Stimulated activated CD8-positive, alpha-beta memory T cell treated with anti-CD3 and anti-CD28 coated beads, Interleukin-15, amount 100 ng/mL, for 24 hours (primary cell): ENCODE measurements around the gene NKX2-1.
"Not testable (repeated sequence)": the region's sequence is repeated elsewhere in the genome, so short reads cannot be mapped to it uniquely, and the experiment has no call there.

Experiments
- DNase-seq: peaks from one replicate; pipeline ENCODE4 v3.0.0-alpha.2; 2020; ENCODE audit warnings: low read depth

The NKX2-1 gene

DNA sequence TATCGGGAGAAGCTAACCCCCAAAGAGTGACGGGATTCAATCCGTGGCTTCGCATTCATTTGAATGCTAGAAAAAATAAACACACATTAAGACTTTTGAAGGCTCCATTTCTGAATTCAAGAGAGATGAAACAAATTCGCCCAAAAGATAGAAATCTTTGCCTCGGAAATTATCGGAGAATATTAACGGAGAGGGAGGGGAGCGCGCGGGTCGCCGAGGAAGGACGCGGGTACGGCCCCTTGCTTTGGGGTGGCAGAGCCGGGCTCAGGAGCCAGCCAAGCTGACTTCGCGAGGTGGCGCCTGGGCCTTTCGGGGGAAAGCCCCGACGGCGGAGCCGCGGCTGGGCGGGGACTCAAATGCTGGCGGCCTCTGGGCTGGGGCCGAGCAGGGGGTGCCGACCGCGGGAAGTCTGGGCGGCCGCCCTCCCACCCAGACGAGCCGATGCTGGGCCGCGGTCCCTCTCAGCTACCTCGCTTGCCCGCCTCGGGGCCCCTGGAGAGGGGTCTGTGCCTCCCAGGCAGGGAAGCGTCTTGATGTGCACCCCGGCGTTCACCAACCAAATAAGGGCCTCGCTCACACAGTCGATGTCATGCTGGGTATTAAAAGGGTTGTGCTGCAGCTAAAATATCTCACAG, 14.7 kb downstream of the NKX2-1 start:
- DNase-seq = no peak

- no peak for DNase-seq
Measured at GRCh38 chr14:36504771-36505175, 15.3 kb downstream of the NKX2-1 start.

- no peak for DNase-seq
Measured at GRCh38 chr14:36503771-36504741, 16.0 kb downstream of the NKX2-1 start.

DNA sequence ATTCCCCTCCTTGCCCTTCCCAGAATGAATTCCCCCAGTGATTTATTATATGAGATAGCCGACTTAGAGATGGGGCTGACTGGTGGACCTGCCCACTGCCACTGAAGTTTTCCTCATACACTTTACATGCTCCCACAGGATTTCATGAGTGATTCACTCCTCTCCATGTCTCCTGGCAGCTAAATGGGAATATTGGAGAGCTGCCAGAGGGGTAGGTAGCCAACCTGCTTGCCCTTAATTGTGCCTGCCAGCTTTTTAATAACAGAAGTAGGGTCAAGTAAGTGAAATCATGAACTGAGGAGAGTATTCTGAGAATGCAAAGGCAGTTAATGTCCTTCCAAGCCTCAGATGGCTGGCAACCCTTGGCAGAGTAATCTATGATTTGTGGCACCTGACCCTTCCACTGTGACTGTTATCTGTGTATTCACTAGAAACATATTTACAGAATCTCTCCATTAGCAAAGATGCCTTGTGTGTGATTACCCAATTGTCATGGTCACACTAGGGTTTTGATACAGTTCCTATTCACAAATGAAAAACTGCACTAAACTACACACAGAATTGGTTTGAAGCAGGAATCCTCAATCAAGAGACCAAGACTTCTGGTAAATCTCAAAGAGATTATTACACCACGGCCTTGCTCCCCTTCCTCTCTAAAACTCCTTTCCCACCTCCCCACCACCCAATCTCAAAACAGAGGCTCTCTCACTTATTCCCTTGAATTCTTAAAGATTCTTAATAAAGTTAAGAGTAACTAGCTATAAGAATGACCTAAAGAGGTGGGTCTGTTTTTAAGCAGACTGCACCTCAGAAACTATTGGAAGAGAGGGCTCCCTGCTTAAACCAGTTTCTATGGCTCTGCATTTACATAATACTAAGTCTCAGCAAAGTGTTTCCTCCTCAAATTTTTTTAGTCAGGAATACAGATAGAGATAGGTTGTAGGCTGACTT, 17.2 kb downstream of the NKX2-1 start:
- DNase-seq = no peak

- no peak for DNase-seq
Measured at GRCh38 chr14:36498938-36499337, 21.1 kb downstream of the NKX2-1 start.

GRCh38 chr14:36496346-36496745, 23.7 kb downstream of the NKX2-1 start:
- DNase-seq = no peak

DNA sequence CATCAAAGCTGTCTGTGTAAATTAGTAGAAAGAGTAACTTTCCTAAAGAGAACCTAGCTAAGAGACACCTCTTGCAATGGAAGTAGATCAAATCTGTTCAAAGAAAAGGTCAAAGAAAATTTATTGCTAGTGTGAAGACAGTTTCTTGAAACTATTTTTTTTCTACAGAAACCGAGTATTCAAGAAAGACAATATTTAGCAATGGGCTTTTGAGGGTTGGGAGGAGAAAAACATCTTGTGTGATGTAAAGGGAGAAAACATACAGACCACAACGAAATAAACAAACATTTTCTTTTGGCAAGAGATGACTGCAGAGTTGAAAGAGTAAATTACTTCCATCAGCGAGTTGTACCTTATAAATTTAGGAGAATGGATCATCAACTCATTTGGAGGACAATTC, 24.4 kb downstream of the NKX2-1 start:
- DNase-seq = no peak

DNA sequence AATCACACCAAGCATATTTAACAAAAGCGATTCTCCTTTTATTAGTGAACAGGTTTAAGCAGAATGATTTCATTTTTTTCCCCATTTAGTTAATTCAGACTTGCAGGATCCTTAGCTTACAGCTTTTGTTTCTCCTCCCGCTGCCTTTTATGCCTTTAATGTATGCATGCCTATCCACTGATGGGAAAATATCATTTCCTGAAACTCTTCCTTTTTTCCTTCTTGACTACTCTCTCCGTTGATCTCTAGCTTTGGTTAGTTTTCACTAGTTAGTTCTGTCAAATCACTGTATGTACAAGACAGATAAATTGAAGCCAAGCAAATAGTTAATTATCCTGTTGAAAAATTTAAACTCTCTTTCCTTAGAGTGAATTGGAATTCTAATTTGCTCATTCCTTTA, 26.3 kb downstream of the NKX2-1 start:
- DNase-seq = no peak

GRCh38 chr14:36485773-36486172, 34.3 kb downstream of the NKX2-1 start:
- no peak for DNase-seq

GRCh38 chr14:36479344-36479743, 40.7 kb downstream of the NKX2-1 start:
- no peak for DNase-seq

DNA sequence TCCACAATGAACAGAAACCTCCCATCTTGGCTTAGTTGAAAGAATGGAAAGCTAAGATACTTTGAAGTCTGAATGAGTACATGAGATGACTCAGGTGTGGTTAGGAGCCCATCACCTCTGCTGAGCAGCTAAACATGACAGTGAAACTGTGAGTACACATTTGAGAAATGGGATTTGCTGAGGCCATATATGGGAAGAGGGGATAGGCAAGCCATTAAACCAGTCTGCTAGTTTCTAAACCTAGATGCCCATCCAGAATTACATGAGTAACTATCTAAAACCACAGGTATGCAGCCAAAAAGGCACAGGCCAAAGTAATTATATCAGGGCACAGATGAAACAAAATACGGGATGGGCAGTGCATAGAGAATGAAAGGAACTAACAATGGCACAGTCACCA, 41.2 kb downstream of the NKX2-1 start:
- DNase-seq = no peak

- DNase-seq = no peak
Measured at GRCh38 chr14:36477266-36477665, 42.8 kb downstream of the NKX2-1 start.

DNA sequence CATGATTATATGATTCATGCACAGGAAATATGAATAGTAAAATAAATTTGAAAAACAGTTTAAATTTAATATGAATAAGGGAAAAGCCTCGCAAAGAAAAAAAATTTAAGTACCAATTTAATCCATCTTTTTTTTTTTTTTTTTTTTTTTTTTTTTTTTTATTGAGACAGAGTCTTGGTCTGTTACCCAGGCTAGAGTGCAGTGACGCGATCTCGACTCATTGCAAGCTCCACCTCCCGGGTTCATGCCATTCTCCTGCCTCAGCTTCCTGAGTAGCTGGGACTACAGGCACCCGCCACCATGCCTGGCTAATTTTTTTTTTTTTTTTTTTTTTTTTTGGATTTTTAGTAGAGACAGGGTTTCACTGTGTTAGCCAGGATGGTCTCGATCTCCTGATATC, 44.0 kb downstream of the NKX2-1 start:
- not testable (repeated sequence) for DNase-seq

DNA sequence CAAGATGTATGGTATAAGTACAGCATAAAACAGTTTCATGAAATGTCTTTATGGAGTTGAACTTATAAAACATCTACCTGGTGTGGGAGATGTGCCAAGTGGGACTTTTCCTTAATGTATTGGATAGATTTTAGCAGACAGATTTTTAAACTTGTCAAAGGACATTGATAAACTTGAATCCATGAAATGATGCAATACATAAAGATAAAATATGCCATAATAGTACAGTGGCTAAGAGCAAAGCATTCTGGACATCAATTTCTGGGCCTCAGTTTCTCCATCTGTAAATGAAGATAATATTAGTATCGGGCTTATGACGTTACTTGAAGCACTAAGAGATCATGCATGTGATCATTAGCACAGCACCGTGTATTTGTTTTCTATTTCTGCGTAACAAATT, 45.4 kb downstream of the NKX2-1 start:
- DNase-seq = no peak

- no peak for DNase-seq
Measured at GRCh38 chr14:36471431-36471830, 48.6 kb downstream of the NKX2-1 start.

DNA sequence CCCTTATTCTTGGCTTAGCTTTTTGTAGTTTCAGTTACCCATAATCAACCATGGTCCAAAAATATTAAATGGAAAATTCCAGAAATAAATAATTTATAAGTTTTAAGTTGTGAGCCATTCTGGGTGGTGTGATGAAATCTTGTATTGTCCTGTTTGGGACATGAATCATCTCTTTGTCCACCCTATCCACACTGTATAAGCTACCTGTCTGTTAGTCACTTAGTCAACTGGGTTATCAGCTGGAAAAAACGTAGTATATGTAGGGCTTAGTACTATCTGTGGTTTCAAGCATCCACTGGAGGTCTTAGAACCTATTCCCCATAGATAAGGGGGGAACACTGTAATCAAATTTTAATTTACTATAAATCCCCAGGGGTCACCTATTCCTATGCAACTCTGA, 52.7 kb downstream of the NKX2-1 start:
- DNase-seq = no peak
